Thyroid gland (tissue), 4 donors: Measurements from ENCODE around the gene SLC35B3.

ENCODE experiments used
- POLR2A ChIP-seq, 2 donors: fragments of 450-650 bp; IDR thresholded peaks; one replicate each; pipeline ENCODE4 v1.6.1; 2017; ENCODE audit warnings: antibody characterized with exemption in 2 of 2, mild to moderate bottlenecking in 2 of 2, moderate library complexity in 1 of 2
- TF ChIP-seq, protein P1 (sequence below), 6 experiments: fragments of 200-600 bp in 3 of 6; fragments of 450-650 bp in 3 of 6; sonication (generic) in 3 of 6; IDR thresholded peaks; one replicate each; pipeline ENCODE4 v1.5.1; 2016 to 2019; ENCODE audit warnings: antibody characterized with exemption in 6 of 6, mild to moderate bottlenecking in 2 of 6, inconsistent platforms in 1 of 6, moderate library complexity in 1 of 6

DNA sequence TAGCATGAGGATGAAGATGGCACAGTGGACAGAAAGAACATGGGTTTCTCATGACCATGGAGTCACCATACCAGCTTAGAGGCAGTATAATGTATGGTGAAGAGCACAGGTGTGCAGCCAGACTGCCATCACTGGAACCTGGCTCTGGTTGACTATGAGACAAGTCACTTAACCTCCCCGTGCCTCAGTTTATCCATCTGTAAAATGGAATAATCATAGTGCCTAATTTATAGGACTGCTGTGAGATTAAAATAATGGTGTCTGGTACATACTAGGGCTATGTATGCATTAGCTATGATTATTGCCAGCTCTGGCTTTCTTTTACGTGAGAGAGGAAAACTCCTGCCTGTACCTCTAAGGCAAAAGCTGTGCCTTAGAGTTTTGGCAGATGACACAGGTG, 19.4 kb downstream of the SLC35B3 start:
- TF ChIP-seq, protein P1, sequence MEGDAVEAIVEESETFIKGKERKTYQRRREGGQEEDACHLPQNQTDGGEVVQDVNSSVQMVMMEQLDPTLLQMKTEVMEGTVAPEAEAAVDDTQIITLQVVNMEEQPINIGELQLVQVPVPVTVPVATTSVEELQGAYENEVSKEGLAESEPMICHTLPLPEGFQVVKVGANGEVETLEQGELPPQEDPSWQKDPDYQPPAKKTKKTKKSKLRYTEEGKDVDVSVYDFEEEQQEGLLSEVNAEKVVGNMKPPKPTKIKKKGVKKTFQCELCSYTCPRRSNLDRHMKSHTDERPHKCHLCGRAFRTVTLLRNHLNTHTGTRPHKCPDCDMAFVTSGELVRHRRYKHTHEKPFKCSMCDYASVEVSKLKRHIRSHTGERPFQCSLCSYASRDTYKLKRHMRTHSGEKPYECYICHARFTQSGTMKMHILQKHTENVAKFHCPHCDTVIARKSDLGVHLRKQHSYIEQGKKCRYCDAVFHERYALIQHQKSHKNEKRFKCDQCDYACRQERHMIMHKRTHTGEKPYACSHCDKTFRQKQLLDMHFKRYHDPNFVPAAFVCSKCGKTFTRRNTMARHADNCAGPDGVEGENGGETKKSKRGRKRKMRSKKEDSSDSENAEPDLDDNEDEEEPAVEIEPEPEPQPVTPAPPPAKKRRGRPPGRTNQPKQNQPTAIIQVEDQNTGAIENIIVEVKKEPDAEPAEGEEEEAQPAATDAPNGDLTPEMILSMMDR (IDR thresholded peaks at IDR 0.05), result no peak
- TF ChIP-seq POLR2A (IDR thresholded peaks at IDR 0.05), result no peak
